ENCODE measurements around the gene TMEM63A. TPM values are rescaled to one million over a fixed set of nuclear protein-coding genes. Genes with fewer than 3 reads are reported as not detected.

Gene TMEM63A
- total RNA-seq, 1 experiment from 2014 or later: 115 TPM

GRCh38 chr1:225890346-225891228 lies 8.4 kb upstream of the TMEM63A start:
- Histone ChIP-seq H3K27ac (no peak overlapping the region), H3K9me3 (ENCODE audit: insufficient read depth, low read depth) (no peaks in the 10 kb centered on the region)
- POLR2A ChIA-PET (ENCODE audit: unreplicated experiment): no interaction called here

DNA sequence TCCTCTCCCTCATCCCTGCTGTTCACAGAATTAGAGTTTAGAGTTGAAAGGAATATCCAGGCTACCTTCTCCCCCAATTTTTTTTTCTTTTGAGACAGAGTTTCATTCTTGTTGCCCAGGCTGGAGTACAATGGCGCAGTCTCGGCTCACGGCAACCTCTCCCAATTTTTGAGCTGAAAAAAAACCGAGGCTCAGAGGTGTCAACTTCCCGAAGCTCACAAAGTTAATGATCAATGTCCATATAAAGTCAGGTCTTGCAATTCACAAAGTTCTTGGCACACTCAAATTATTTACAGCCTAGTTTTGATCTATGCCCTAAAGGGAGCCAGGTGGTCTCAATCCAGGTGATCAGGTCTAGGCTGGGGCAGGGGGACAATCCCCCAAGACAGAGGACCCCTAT lies 7.6 kb upstream of the TMEM63A start:
- POLR2A ChIA-PET (ENCODE audit: unreplicated experiment): interaction anchor here (0.6 kb wide), 1 partner anchor 25 kb away, joined by 5 read pairs; no protein-coding TSS in a partner anchor
- TF ChIP-seq EZH2 (IDR thresholded peaks at IDR 0.05; ENCODE audit: low read depth) (no peak), CTCF (conservative IDR thresholded peaks at IDR 0.05) (no peak)

More at GRCh38 chr1:225890346-225891228, 8.4 kb upstream of the TMEM63A start:
- H3K9me2 ChIP-seq (ENCODE audit: insufficient read depth): no peaks in the 10 kb centered on the region
- CTCF ChIA-PET: no interaction called here
- no peak for DNase-seq
- peaks cover 17% of the 10 kb centered on the region; the same call in 1 of the 2 replicates for H3F3A ChIP-seq (ENCODE audit: insufficient read depth, low read depth)
- intact Hi-C loops (cut with micrococcal nuclease; ENCODE audit: unreplicated experiment): no loop called here
- no peaks in the 10 kb centered on the region for H4K20me1 ChIP-seq (ENCODE audit: insufficient read depth)
- no peak overlapping the region for H3K4me3 ChIP-seq
- no peaks in the 10 kb centered on the region for H3K79me2 ChIP-seq (ENCODE audit: low read depth)
- no peaks in the 10 kb centered on the region for H3K27me3 ChIP-seq (ENCODE audit: insufficient read depth, low read depth)
- no peak for TF ChIP-seq CTCF (conservative IDR thresholded peaks at IDR 0.05)
- no TSS peak for BruUV-seq (replicated peaks)
- peaks cover 11% of the 10 kb centered on the region for H3K4me1 ChIP-seq (replicated peaks; ENCODE audit: insufficient read depth)
- no peak overlapping the region for H2AFZ ChIP-seq
- H3K36me3 ChIP-seq (ENCODE audit: low read depth): no peaks in the 10 kb centered on the region
- no peak overlapping the region for H3K4me2 ChIP-seq

GRCh38 chr1:225888898-225889601 lies 6.9 kb upstream of the TMEM63A start, which contains the start of gene LEFTY1:
Gene LEFTY1 (minus strand): TSS chr1:225889146. CDS start chr1:225889066, 80 bp downstream.
- Histone ChIP-seq H2AFZ (no peak within 1 kb of the TSS), H3K27ac (no peak within 1 kb of the TSS), H4K20me1 (ENCODE audit: insufficient read depth) (no peaks in the 10 kb centered on the region), H3K4me2 (no peak within 1 kb of the TSS), H3K27me3 (ENCODE audit: insufficient read depth, low read depth) (no peaks in the 10 kb centered on the region), H3K4me3 (no peak within 1 kb of the TSS), H3K9me3 (ENCODE audit: insufficient read depth, low read depth) (no peaks in the 10 kb centered on the region), H3K9me2 (ENCODE audit: insufficient read depth) (no peaks in the 10 kb centered on the region), H3K36me3 (ENCODE audit: low read depth) (no peaks in the 10 kb centered on the region), H3F3A (ENCODE audit: insufficient read depth, low read depth) (peaks cover 16% of the 10 kb centered on the region; the same call in 1 of the 2 replicates), H3K79me2 (ENCODE audit: low read depth) (no peaks in the 10 kb centered on the region), H3K4me1 (replicated peaks; ENCODE audit: insufficient read depth) (peaks cover 11% of the 10 kb centered on the region)
- ChIA-PET CTCF (interaction anchor here (0.5 kb wide), 1 partner anchor 13 kb away, joined by 3 read pairs; no protein-coding TSS in a partner anchor), POLR2A (ENCODE audit: unreplicated experiment) (interaction anchor here (0.6 kb wide), 1 partner anchor 25 kb away, joined by 5 read pairs; no protein-coding TSS in a partner anchor)
- no peak for TF ChIP-seq CTCF (conservative IDR thresholded peaks at IDR 0.05)
- TF ChIP-seq EZH2 (IDR thresholded peaks at IDR 0.05; ENCODE audit: low read depth): no peak
- intact Hi-C loops (cut with micrococcal nuclease; ENCODE audit: unreplicated experiment): no loop called here
- no TSS peak for BruUV-seq (replicated peaks)
- DNase-seq: no peak

More for the DNA sequence above, 7.6 kb upstream of the TMEM63A start:
- CTCF ChIA-PET: no interaction called here
- DNase-seq: no peak
- H3F3A ChIP-seq (ENCODE audit: insufficient read depth, low read depth): peaks cover 17% of the 10 kb centered on the region; the same call in 1 of the 2 replicates
- H3K27me3 ChIP-seq (ENCODE audit: insufficient read depth, low read depth): no peaks in the 10 kb centered on the region
- no peak overlapping the region for H3K4me2 ChIP-seq
- intact Hi-C loops (cut with micrococcal nuclease; ENCODE audit: unreplicated experiment): no loop called here
- H3K79me2 ChIP-seq (ENCODE audit: low read depth): no peaks in the 10 kb centered on the region
- no peaks in the 10 kb centered on the region for H3K9me3 ChIP-seq (ENCODE audit: insufficient read depth, low read depth)
- H3K4me1 ChIP-seq (replicated peaks; ENCODE audit: insufficient read depth): peaks cover 11% of the 10 kb centered on the region
- no peaks in the 10 kb centered on the region for H4K20me1 ChIP-seq (ENCODE audit: insufficient read depth)
- H3K9me2 ChIP-seq (ENCODE audit: insufficient read depth): no peaks in the 10 kb centered on the region
- no peak overlapping the region for H2AFZ ChIP-seq
- H3K36me3 ChIP-seq (ENCODE audit: low read depth): no peaks in the 10 kb centered on the region
- H3K27ac ChIP-seq: no peak overlapping the region
- BruUV-seq (replicated peaks): no TSS peak
- H3K4me3 ChIP-seq: no peak overlapping the region

Measured in PC-9 (cell line).